OCI-LY3 (cell line): ENCODE measurements around the gene UROC1.

Experiments used
- H2AFZ ChIP-seq: fragments of 200-600, 300-600 bp; shearing (Covaris generic); 2 replicates; pipeline ENCODE4 v1.6.0; 2014; ENCODE audit warnings: antibody characterized with exemption, low read depth, low read length
- H3K27ac ChIP-seq: fragments of 200-600, 300-600 bp; sonication (generic); 2 replicates; pipeline ENCODE4 v1.5.1; 2014; ENCODE audit warnings: mild to moderate bottlenecking, low read length, moderate library complexity, mixed read lengths
- H3K27me3 ChIP-seq: fragments of 200-600, 300-600 bp; sonication (generic); 2 replicates; pipeline ENCODE4 v1.6.1; 2014; ENCODE audit warnings: low read depth, low read length, mixed read lengths
- H3K36me3 ChIP-seq: fragments of 200-600, 300-600 bp; sonication (generic); replicated peaks from 2 replicates; pipeline ENCODE3; 2014; ENCODE audit warnings: low read depth, low read length, mixed read lengths
- H3K4me1 ChIP-seq: fragments of 300-600, 200-600 bp; sonication (generic); 2 replicates; pipeline ENCODE4 v1.6.1; 2014; ENCODE audit warnings: low read length, mixed read lengths
- H3K4me2 ChIP-seq: fragments of 200-600, 300-600 bp; sonication (generic); 2 replicates; pipeline ENCODE4 v1.6.1; 2014; ENCODE audit warnings: low read length, mixed read lengths
- H3K4me3 ChIP-seq: fragments of 300-600, 200-600 bp; sonication (generic); 2 replicates; pipeline ENCODE4 v1.5.1; 2014; ENCODE audit warnings: antibody characterized with exemption, mild to moderate bottlenecking, low read length, moderate library complexity
- H3K79me2 ChIP-seq: fragments of 300-600, 200-600 bp; shearing (Covaris generic); 2 replicates; pipeline ENCODE4 v1.6.1; 2014; ENCODE audit warnings: mild to moderate bottlenecking, low read length, mixed read lengths
- H3K9ac ChIP-seq: fragments of 300-600, 200-600 bp; shearing (Covaris generic); 2 replicates; pipeline ENCODE4 v1.6.0; 2014; ENCODE audit warnings: mild to moderate bottlenecking, low read length, moderate library complexity
- H3K9me3 ChIP-seq: fragments of 200-600, 300-600 bp; shearing (Covaris generic); 2 replicates; pipeline ENCODE4 v1.6.1; 2014; ENCODE audit warnings: low read length, mixed read lengths; ENCODE audit not compliant: insufficient read depth
- H4K20me1 ChIP-seq: fragments of 200-600, 300-600 bp; sonication (generic); 2 replicates; pipeline ENCODE4 v1.6.1; 2016; ENCODE audit warnings: low read length, mixed read lengths; ENCODE audit not compliant: insufficient read depth
- EZH2phosphoT487 ChIP-seq: fragments of 200-600 bp; shearing (Covaris generic); IDR thresholded peaks from 2 replicates; pipeline ENCODE4 v1.6.1; 2018; ENCODE audit warnings: antibody characterized with exemption, mixed run types, low read depth
- TF ChIP-seq, protein P1 (sequence below): fragments of 200-600, 300-600 bp; sonication (generic); IDR thresholded peaks from 2 replicates; pipeline ENCODE4 v1.5.1; 2014; ENCODE audit warnings: antibody characterized with exemption, low read length, low read depth

The UROC1 gene

GRCh38 chr3:126440709-126440995 is 76.9 kb downstream of the UROC1 start:
- no peaks in the 10 kb centered on the region for H3K27me3 ChIP-seq
- no peak overlapping the region for H3K4me3 ChIP-seq
- no peak overlapping the region for H3K9ac ChIP-seq
- H3K4me1 ChIP-seq: no peaks in the 10 kb centered on the region
- H3K4me2 ChIP-seq: no peak overlapping the region
- H3K9me3 ChIP-seq: no peaks in the 10 kb centered on the region
- H3K36me3 ChIP-seq: no peaks in the 10 kb centered on the region
- no peaks in the 10 kb centered on the region for H3K79me2 ChIP-seq
- no peak for TF ChIP-seq EZH2phosphoT487
- TF ChIP-seq, protein P1, sequence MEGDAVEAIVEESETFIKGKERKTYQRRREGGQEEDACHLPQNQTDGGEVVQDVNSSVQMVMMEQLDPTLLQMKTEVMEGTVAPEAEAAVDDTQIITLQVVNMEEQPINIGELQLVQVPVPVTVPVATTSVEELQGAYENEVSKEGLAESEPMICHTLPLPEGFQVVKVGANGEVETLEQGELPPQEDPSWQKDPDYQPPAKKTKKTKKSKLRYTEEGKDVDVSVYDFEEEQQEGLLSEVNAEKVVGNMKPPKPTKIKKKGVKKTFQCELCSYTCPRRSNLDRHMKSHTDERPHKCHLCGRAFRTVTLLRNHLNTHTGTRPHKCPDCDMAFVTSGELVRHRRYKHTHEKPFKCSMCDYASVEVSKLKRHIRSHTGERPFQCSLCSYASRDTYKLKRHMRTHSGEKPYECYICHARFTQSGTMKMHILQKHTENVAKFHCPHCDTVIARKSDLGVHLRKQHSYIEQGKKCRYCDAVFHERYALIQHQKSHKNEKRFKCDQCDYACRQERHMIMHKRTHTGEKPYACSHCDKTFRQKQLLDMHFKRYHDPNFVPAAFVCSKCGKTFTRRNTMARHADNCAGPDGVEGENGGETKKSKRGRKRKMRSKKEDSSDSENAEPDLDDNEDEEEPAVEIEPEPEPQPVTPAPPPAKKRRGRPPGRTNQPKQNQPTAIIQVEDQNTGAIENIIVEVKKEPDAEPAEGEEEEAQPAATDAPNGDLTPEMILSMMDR: no peak
- no peaks in the 10 kb centered on the region for H4K20me1 ChIP-seq
- no peak overlapping the region for H3K27ac ChIP-seq
- no peak overlapping the region for H2AFZ ChIP-seq

DNA sequence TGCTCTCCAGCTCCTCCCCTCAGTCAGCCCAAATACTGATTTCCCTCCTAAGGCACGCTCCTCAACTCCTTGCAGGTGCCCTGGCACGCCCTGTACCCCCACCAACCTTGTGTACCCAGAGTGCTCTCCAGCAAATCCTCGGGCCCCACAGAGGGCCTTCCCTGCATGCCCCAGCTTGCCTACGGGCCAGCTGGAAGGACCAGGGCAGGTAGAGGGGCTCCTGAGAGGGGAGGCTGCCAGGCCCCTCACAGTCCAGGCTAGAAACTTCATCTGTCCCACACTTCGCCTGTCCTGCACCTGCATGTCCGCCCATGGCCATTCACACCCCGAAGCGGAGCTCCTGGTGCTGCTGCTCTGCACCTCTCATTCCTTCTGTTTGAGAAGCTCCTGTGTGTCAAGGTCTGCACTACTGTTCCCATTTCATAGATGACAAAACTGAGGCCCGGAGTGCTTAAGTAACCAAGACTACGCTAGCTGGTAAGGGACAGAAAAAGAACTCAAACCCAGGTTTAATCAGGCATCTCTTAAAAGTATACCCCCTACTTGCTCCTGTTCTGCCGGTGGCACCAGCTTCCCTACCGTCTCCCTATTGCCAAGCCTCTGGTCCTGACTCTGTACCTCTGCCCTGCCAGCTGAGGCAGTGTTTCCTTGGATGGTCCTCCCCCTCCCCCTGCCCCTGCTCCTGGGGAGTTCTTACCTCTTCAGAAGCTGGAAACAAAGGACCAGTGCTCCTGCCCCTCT is 77.4 kb downstream of the UROC1 start:
- no peak overlapping the region for H3K4me2 ChIP-seq
- no peak overlapping the region for H3K4me3 ChIP-seq

DNA sequence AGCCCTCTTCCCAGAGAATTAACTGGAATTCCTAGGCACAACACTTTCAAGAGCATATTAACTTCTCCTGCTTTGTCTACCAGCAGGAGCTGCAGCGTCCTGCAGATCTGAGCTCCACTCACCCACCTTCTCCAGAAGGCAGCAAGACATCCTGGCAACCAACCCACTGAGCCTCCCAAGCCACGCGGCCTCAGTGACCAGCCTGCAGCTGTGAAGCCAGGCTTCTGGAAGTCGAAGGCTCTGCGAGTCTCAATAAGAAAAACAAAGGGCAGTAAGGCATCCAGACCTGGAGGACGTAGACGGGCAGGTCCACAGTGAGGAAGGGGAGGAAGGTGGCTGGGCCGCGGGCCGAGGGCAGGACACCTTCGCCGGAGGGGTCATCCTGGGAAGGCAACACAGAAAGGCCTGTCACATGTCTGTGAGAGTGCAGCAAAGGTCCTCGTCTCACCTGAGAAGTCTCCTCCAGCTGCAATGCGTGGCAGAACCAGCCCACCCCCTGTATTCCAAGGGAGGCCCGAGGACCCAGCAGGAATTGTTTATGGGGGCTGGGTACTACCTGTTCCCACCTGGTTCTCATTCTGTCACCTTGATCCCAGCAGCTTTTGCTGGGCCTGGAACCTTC is 78.1 kb downstream of the UROC1 start:
- Histone ChIP-seq H3K9me3 (no peaks in the 10 kb centered on the region), H2AFZ (no peak overlapping the region), H3K36me3 (no peaks in the 10 kb centered on the region), H3K27me3 (no peaks in the 10 kb centered on the region), H3K79me2 (no peaks in the 10 kb centered on the region), H3K4me3 (no peak overlapping the region), H3K27ac (no peak overlapping the region), H4K20me1 (no peaks in the 10 kb centered on the region), H3K9ac (no peak overlapping the region), H3K4me1 (no peaks in the 10 kb centered on the region), H3K4me2 (no peak overlapping the region)
- TF ChIP-seq, protein P1: no peak
- TF ChIP-seq EZH2phosphoT487: no peak

More for the DNA sequence above, 77.4 kb downstream of the UROC1 start:
- Histone ChIP-seq H2AFZ (no peak overlapping the region), H3K27ac (no peak overlapping the region), H3K27me3 (no peaks in the 10 kb centered on the region), H3K4me1 (no peaks in the 10 kb centered on the region), H3K79me2 (no peaks in the 10 kb centered on the region), H4K20me1 (no peaks in the 10 kb centered on the region), H3K9ac (no peak overlapping the region), H3K36me3 (no peaks in the 10 kb centered on the region), H3K9me3 (no peaks in the 10 kb centered on the region)
- no peak for TF ChIP-seq EZH2phosphoT487
- TF ChIP-seq, protein P1: no peak

DNA sequence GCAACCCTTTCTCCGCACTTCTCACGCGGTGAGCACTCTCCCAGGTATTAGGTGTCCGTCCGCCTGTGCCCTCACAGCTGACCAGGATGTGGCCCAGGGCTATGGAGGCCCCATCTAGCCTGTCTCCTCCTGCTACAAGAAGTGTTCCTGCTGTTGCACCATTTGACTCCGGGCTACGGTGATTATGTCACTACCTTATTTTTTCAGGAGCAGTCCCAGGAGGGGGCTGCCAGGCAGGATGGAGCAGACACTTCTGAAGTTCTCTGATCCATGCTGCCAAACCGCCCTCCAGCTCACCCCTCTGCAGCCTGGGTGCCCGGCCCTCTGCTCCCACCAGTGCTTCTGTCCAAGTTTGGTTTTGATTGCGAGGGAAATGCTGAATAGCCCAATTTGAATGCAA is 78.8 kb downstream of the UROC1 start:
- Histone ChIP-seq H3K36me3 (no peaks in the 10 kb centered on the region), H3K9ac (no peak overlapping the region), H3K79me2 (no peaks in the 10 kb centered on the region), H3K9me3 (no peaks in the 10 kb centered on the region), H3K27me3 (no peaks in the 10 kb centered on the region), H3K4me2 (no peak overlapping the region), H3K27ac (no peak overlapping the region), H4K20me1 (no peaks in the 10 kb centered on the region), H3K4me1 (no peaks in the 10 kb centered on the region), H3K4me3 (no peak overlapping the region), H2AFZ (no peak overlapping the region)
- TF ChIP-seq, protein P1: no peak
- TF ChIP-seq EZH2phosphoT487: no peak
